GM18868 (cell line): ENCODE results near the gene LCE4A.
"Not testable (repeated sequence)": the region's sequence is repeated elsewhere in the genome, so short reads cannot be mapped to it uniquely, and the experiment has no call there.

Experiments used
- ATAC-seq: cut with Tn5 transposase; IDR thresholded peaks from one replicate; pipeline ENCODE4 v1.9.1; 2021; ENCODE audit warnings: mild to moderate bottlenecking, moderate library complexity; ENCODE audit not compliant: unreplicated experiment

Gene LCE4A, protein sequence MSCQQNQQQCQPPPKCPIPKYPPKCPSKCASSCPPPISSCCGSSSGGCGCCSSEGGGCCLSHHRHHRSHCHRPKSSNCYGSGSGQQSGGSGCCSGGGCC

DNA sequence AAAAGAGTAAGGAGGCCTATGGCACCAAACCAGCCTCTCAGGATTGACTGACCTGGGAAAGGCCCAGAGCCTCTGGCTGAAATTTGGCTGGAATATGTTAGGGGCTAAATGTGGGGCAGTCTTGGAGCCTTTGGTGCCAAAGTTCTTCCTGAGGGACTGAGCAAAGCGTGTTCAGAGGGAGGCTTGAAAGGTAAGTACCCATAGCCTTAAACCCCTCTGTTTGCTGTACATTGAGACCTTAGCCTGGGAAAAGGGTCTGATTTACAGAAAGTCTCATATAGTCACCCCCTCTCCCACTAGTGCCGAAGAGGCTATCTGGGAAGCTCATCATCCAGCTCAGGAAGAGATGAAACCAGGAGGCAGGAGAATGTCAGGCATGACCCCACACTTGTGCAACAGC is at the start of gene LCE4A:
Gene LCE4A (plus strand): TSS at position 301 of the 400 bp plus-strand sequence. CDS start 916 bp downstream, outside the sequence.
- no peak for ATAC-seq

DNA sequence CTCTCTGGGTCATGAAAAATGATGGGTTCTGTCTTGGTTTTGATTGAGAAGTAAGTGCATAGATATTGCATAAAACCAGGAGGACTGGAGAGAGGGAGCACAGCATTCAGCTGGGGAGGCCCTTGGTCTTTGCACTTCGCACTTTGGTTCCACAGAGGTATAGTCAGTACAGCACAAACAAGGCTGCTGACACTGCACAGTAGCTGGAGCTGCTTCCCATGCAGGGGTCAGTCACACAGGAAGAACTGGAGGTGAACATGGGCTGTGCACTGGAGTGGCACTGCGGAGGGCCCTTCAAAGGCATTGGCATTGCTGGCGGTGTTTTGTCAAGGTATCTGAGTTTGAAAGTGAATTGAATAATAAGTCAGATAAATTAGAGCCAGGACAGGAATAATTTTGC is 49.3 kb upstream of the LCE4A start:
- no peak for ATAC-seq

DNA sequence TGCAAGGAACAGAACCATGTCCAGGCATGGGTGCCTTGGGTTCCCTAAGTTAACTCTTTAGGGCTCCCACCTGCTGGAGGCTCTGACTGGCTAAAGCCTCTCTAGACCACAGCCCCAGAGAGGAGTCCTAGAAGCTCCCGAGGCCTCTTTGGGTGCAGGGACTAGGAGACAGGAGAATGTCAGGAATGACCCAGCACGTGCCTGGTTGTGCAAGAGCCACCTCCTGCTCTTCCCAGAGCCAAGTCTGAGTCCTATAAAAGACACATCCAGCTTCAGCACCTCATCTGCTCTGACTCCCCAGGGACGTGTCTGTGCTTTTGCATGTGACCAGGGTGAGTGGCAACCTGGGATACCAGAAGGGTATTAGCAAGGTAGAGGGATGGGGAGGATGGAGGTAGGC is 44.9 kb upstream of the LCE4A start, which contains the start of gene LCE2D:
Gene LCE2D (plus strand): TSS at position 283 of the 400 bp plus-strand sequence. CDS start 726 bp downstream, outside the sequence.
- no peak for ATAC-seq

DNA sequence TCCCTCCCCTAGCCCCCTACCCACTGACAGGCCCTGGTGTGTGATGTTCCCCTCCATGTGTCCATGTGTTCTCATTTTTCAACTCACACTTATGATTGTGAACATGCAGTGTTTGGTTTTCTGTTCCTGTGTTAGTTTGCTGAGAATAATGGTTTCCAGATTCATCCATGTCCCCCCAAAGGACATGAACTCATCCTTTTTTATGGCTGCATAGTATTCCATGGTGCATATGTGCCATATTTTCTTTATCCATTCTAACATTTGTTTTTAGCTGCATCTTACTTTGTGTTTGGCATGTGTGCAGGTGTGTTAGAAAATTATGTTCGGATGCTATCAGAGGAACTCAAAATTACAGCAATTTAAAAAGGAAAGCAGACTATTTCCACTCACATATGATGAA is 41.8 kb upstream of the LCE4A start:
- ATAC-seq: not testable (repeated sequence)

DNA sequence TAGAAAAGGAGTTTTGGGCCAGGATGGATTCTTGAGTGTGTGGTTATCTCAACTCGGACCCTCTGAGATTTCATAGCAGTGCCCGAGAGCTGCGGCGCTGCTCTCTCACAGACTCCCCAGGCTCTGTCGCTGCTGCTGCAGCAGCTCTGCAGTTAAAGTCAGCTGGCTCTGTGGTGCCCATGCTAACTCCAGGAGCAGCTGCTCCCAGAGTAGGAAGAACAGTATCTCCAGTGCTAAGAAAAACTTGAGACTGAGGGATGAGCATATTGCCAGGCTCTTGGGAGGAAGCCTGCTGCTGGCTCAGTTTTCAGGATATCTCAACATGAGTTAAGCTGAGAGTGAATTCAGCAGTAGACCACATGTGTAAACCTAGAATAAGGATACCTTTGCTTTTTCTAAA is 40.3 kb upstream of the LCE4A start:
- ATAC-seq: no peak

DNA sequence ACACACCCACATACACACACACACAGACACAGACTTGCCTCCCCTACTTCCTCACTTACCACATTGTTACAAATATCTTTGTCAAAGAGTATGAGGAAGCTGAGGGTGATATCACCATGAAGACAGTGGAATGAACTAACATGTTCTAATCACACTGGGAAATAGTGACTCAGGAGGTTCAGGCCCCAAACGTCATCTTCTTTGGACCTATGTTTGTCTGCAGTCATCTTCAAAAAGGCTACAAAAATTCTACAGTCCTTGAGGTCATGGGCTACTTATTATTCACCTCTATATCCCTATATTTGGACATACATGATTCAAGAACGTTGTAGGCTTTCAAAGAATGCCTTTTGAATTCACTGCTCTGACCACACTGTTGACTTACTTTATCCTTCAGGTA is 34.9 kb upstream of the LCE4A start:
- ATAC-seq: no peak

DNA sequence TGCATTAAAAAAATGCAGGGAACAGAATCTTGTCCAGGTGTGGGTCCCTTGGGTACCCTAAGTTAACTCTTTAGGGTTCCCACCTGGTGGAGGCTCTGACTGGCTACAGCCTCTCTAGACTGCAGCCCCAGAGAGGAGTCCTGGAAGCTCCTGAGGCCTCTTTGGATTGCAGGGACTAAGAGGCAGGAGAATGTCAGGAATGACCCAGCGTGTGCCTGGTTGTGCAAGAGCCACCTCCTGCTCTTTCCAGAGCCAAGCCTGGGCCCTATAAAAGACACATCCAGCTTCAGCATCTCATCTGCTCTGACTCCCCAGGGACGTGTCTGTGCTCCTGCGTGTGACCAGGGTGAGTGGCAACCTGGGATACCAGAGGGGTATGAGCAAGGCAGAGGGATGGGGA is 33.0 kb upstream of the LCE4A start, which contains the start of gene LCE2C:
Gene LCE2C (plus strand): TSS at position 297 of the 400 bp plus-strand sequence. CDS start 737 bp downstream, outside the sequence.
- ATAC-seq: not testable (repeated sequence)

DNA sequence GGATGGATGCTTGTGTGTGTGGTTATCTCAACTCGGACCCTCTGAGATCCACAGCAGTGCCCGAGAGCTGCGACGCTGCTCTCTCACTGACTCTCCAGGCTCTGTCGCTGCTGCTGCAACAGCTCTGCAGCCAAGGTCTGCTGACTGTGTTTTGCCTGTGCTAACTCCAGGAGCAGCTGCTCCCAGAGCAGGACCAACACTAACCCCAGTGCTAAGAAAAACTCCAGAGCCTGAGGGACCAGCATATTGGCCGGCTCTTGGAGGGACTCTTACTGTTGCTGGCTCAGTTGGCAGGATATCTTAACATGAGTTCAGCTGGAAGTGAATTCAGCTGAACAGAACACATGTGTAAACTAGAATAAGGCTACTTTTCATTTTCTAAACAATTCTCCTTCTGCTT is 28.5 kb upstream of the LCE4A start:
- ATAC-seq: no peak

DNA sequence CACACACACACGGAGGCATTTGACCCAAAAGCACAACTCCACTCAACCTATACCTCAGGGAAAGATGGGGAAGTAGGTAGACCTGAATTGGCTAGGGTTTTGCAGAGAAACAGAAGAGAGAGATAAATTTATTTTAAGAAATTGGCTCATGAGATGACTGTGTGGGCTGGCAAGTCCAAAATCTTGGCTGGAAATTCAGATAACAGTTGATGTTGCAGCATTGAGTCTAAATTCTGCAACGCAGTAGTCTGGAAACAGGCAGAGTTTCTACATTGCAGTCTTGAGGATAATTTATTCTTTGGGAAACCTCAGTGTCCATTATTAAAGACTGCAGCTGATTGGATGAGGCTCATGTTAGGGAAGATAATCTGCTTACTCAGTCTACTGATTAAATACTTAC is 26.3 kb upstream of the LCE4A start:
- no peak for ATAC-seq

DNA sequence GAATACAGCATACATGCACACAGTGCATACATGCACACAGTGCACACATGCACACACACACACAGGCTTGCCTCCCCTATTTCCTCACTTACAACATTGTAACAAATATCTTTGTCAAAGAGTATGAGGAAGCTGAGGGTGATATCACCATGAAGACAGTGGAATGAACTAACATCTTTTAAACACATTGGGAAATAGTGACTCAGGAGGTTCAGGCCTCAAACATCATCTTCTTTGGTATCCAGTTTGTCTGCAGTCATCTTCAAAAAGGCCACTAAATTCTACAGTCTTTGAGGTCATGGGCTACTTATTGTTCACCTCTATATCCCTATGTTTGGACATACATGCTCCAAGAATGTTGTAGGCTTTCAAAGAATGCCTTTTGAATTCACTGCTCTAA is 24.1 kb upstream of the LCE4A start:
- no peak for ATAC-seq

DNA sequence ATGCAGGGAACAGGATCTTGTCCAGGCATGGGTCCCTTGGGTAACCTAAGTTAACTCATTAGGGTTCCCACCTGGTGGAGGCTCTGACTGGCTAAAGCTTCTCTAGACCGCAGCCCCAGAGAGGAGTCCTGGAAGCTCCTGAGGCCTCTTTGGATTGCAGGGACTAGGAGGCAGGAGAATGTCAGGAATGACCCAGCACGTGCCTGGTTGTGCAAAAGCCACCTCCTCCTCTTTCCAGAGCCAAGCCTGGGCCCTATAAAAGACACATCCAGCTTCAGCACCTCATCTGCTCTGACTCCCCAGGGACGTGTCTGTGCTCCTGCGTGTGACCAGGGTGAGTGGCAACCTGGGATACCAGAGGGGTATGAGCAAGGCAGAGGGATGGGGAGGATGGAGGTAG is 22.1 kb upstream of the LCE4A start, which contains the start of gene LCE2B:
Gene LCE2B (plus strand): TSS at position 301 of the 400 bp plus-strand sequence. CDS start 721 bp downstream, outside the sequence.
- ATAC-seq: not testable (repeated sequence)

DNA sequence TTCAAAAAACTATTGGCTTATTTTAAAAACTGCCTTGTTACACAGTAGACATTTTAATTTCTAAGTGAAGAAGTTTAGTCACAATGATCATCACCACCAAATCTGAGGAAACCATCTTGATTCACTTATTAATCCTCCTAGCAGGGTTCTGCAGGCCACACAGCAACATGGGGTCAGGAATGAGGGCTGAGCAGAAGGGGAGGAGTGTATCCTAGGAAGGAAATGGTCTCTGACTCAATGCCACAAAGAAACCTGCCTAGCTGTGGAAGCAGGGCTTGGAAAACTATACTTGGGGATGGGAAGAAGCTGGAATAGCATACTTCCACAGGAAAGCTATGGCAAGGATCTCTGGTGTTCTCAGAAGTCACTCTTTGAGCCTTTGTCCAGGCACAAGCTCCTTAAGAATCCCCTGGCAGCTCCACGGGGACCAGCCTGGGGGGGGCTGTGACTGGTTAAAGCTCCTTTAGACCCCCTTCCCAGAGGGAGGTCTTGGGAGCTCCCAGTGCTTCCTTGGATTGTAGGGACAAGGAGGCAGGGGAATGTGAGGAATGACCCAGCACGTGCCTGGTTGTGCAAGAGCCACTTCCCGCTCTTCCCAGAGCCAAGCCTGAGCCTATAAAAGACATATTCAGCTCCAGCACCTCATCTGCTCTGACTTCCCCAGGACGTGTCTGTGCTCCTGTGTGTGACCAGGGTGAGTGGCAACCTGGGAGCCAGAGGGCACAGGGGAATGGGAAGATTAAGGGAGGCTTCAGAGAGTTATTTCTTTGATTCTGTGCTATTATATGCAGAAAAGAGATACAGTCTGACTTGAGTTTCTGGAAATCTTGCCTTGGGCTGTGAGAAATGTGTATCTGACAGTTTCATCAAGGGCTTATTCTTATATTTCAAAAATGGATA is 10.0 kb upstream of the LCE4A start, which contains the start of gene LCE2A:
Gene LCE2A (plus strand): TSS at position 645 of the 900 bp plus-strand sequence. CDS start 557 bp downstream, outside the sequence.
- no peak for ATAC-seq

DNA sequence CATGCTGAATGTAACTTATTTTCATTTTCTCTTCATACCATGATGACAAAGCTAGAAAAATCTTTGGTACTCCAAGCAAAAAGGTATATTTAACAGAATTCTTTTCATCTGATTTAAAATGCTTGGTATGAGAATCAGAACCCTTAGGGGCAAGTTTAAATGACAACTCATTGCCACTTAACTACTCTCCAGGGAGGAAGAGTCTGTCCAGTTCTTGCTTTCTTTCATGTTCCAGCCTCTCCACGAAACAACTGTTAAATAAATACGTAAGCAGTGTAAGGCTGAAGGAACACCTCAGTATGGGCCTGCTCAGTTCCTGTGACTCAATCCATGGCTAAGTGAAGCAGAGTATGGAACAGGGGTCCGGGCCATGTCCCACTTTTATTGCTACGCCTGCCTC is 8.2 kb upstream of the LCE4A start:
- no peak for ATAC-seq

DNA sequence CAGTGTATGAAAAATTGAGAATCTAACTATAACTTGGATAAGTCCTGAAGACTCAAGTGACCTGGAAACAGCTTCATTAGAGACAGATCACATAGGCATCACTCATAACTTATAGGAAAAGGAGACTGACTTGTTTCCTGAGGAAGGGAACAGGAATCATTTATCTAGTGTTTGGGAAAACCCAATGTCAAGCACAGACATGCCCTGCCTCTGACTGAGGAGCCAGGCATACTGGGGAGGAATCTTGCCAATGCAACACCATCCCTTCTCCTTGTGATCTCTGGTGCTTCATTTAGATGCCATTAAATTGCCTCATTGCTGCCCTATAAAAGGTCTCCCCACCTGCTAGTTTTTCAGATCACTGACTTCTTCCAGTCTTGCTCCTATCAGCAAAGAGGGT is 10.3 kb downstream of the LCE4A start:
- ATAC-seq: no peak

DNA sequence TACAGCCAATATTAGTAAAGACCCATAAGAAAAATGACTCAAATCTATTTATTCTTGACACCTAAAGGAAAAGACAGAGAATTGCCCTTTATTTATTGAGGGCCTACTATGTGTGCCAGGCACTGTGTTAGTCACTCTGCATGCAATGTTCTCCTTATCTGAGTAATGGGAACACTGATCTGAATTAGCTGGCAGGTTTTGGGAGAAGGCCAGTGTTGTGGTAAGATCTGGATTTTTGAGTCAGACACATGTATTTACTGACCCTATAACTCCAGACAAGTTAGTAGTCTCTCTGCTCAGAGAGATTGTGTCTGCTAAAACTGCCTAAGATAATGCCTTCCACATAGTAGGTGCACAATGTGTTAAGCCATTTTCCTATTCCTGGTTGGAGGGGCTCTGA is 17.3 kb downstream of the LCE4A start:
- ATAC-seq: no peak

DNA sequence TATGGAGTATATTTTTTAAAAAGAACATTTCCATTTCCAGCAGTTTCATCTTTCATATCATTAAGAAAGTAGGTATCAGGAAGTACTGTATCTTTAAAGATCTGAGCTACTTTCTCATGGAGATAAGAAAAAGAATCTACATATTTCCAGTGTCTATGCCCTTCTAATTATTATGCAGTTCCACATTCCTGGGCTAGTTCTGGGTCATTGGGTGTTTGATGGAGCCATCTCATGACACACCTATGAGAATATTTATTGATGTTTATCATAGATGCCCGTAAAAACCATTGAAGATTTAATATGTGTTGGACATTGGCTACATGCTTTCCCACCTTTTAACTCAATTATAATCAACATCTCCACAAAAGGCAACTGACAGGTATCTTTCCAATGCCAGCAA is 21.0 kb downstream of the LCE4A start:
- ATAC-seq: no peak

DNA sequence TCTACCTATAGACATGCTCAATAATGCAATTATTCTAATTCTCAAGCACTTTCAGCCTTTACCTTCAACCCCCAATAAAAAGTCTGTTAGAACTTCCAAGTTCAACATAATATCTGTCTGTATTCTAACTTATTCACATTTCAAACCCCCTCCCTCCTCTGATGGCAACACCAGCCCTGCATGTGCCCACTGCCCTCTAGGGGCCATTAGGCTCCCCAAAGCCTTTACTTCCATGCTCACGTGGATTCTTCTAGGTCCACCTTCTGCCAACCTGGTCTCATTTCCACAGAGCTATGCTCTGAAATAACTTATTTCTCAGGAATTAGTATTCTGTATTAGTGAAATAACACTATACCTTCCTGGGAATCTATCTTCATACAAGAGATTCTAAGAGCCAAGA is 27.7 kb downstream of the LCE4A start:
- ATAC-seq: no peak

DNA sequence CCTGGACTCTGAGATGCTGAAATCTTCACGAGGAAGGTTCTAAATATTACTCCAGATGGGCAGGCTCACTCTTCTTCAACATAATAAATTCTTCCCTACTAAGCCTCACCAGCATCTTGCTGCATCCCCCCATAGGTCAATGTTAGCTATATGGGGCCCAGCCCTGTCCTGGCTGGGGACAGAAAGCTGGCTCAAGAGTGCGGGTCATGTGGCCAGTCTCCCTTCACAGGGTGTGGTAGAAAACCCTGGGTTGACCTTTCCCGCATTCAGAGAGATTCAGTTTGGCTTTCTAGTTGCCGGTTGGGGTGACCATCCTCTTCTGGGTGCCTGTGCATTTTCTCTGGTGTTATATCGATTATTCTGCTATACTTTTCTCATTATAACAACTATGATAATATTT is 30.0 kb downstream of the LCE4A start:
- no peak for ATAC-seq

DNA sequence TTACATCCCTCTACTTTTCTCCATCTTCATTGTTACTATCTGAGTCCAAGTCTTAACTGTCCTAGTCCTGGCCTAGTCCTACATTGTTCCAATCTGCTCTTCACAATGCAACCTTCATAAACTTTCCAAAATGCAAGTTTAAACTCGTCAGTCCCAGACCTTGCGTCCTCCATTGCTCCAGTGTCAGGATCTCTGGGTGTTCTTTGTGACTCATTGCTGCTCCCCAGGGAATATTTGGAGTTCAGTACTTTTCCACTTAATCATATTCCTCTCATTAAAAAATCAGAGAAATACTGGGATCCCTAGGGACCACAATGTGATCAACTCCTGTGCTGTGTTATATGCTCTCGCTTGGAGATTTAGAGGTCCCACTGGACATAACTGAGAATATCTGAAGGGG is 31.9 kb downstream of the LCE4A start:
- ATAC-seq: no peak

DNA sequence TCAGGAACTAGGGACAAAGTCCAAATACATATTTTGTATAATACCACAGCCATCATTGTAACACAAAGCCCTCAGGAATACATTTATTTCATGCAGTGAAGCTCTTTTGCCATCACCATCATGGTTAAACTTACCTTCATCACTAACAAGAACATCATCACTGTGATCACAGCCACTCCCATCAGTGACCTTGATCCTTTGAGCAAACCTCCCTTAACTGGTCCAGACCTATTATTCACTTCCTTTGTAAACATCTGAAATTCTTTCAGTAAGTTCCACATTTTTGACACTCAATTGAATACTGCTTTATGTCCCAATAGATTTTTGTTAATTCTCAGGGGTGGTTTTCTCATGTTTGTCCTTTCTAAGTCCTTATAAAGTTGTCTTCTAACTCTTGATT is 33.7 kb downstream of the LCE4A start:
- ATAC-seq: no peak

DNA sequence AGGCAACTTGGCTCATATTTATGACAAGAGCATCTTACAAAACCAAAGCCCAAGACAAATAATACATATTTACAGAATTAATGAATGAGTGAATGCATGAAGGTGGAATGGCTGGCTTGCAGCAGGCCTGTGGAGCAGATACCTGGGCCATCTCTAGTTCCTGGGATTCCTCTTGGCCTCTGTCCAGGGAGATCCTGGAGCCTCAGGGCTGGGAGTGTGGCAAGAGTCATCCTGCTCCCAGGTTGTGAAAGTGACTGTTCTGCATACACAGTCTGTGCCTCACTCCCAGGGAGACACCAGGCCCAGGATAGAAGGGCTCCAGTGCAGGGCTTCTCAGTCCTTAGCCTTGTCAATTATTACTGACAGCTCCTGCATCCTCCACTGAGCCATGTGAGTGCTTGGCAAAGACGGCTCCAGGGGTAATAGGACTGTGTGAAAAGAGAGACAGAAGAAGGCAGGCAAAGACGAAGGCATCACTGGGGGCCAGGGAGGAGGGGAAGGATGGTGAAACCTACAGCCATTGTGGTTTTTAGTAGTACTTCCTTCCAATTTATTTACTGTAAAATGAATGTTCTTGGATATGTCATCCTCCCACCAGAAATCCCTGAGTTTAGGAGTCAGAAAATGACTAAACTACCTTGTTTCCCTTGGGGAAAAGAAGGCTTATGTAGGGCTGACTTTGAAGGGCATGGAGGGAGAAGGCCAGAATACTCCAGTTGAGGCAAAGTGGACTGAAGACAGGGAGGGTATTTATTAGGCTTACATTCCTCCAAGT is 35.6 kb downstream of the LCE4A start:
- ATAC-seq: no peak
